ENCODE measurements around the gene CCDC198. TPM values are rescaled to one million over a fixed set of nuclear protein-coding genes. Genes with fewer than 3 reads are reported as not detected.
A peak's percentile ranks its signal among the peaks of the same experiment; 100 is the strongest.

The CCDC198 gene
- total RNA-seq = 10 to 100 TPM; 11.2 to 47.7 TPM
- 10 to 100 TPM; 14.7 to 22.4 TPM for polyA plus RNA-seq

GRCh38 chr14:57493467-57494181, at the start of gene CCDC198:
CCDC198 (minus strand) TSS chr14:57493857; CDS start chr14:57493715, 142 bp downstream.
- DNase-seq (ENCODE audit: low spot score) = no peak
- Histone ChIP-seq H3K27me3 (ENCODE audit: control insufficient read depth in 4 of 4, insufficient read depth in 4 of 4, low read length in 3 of 4) (no peaks in the 10 kb centered on the region), H3K4me3 (ENCODE audit: low read depth in 1 of 3, low read length in 3 of 3) (peak within 1 kb of the TSS; percentile 43 to 65 (median 65)), H3K4me1 (ENCODE audit: control insufficient read depth in 4 of 4, insufficient read depth in 4 of 4, low read length in 3 of 4) (peaks cover 5 to 40% (median 29%) of the 10 kb centered on the region in 4 donors), H3K36me3 (ENCODE audit: control insufficient read depth in 4 of 4, insufficient read depth in 3 of 4, low read depth in 1 of 4, low read length in 3 of 4) (no peaks in the 10 kb centered on the region), H3K9me3 (ENCODE audit: control insufficient read depth in 4 of 4, low read length in 3 of 4) (no peaks in the 10 kb centered on the region), H3K27ac (ENCODE audit: low read depth in 1 of 2, low read length in 2 of 2) (peak within 1 kb of the TSS; percentile 54 to 65), H3K9ac (ENCODE audit: low read depth in 1 of 2, low read length in 2 of 2) (peak within 1 kb of the TSS; percentile 2 to 58)
- 14% methylated on average over 6 of the region's 6 CpGs for WGBS
- TF ChIP-seq FOXA2 (IDR thresholded peaks at IDR 0.05) (peak; percentile 23), EGR1 (IDR thresholded peaks at IDR 0.05; ENCODE audit: low read depth in 2 of 2) (peak in 1 of 2 donors; percentile 33), ZBTB33 (IDR thresholded peaks at IDR 0.05) (peak; percentile 47), HNF4A (conservative IDR thresholded peaks at IDR 0.05) (peak; percentile 56 to 66), CTCF (IDR thresholded peaks at IDR 0.05; ENCODE audit: low read depth, low read length, missing input control) (no peak), TAF1 (conservative IDR thresholded peaks at IDR 0.05) (peak; percentile 91), FOXA1 (IDR thresholded peaks at IDR 0.05) (peak; percentile 59), RXRA (IDR thresholded peaks at IDR 0.05) (peak; percentile 68 to 72), GABPA (IDR thresholded peaks at IDR 0.05 in 1 of 2, conservative IDR thresholded peaks at IDR 0.05 in 1 of 2) (peak in 1 of 2 donors; percentile 35), HNF4G (IDR thresholded peaks at IDR 0.05) (no peak), NR2F2 (IDR thresholded peaks at IDR 0.05) (no peak), SP1 (IDR thresholded peaks at IDR 0.05) (peak; percentile 90), REST (IDR thresholded peaks at IDR 0.05) (peak; percentile 79), RAD21 (IDR thresholded peaks at IDR 0.05) (peak; percentile 20 to 23), YY1 (IDR thresholded peaks at IDR 0.05) (peak; percentile 68), ATF3 (IDR thresholded peaks at IDR 0.05) (peak; percentile 56), JUND (IDR thresholded peaks at IDR 0.05) (peak; percentile 51 to 76), MAX (IDR thresholded peaks at IDR 0.05) (peak; percentile 45)

Data from liver (tissue), 9 donors.